ENCODE measurements around the gene IFFO2. TPM values are rescaled to one million over a fixed set of nuclear protein-coding genes. Genes with fewer than 3 reads are reported as not detected.
A peak's percentile ranks its signal among the peaks of the same experiment; 100 is the strongest.

Gene IFFO2
- total and polyA plus RNA-seq, 4 donors, result 7.6 to 18.9 (median 8.3) TPM

DNA sequence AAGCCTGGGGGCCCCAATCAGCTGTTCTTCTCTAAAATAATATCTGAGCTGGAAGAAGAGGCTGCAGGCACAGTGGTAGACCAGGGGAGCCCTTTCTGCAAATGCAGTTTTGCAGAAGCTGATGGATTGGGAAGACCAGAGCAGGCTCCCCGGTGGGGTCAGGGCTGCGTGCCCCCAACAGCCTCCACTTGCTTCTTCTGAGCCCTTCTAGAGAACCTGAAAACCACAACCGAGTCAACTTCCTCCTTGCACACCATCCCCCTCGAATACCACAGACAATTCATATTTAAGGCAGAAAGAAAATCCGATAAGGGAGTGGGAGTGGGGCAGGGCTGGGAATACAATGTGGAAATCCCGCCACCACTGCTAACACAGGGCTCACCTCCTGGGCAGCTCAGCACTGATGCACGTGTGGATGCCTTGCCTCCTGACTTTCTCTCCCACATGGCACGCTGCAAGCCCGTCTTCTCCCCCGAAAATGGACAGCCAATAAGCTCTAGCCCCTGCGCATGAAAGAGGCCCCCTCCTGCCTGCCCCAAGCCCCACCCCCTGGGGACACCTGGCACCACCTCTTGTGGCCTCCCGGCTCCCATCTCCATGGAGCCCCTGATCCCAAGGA, 28.7 kb downstream of the IFFO2 start:
- Histone ChIP-seq H3K4me3 (no peak overlapping the region), H3K4me1 (ENCODE audit: control insufficient read depth in 5 of 5, insufficient read depth in 5 of 5, low read length in 5 of 5) (peaks cover 3 to 54% (median 36%) of the 10 kb centered on the region in 5 donors), H3K27me3 (ENCODE audit: control insufficient read depth in 3 of 3, insufficient read depth in 3 of 3, low read length in 2 of 3) (no peaks in the 10 kb centered on the region), H3K9ac (ENCODE audit: insufficient read depth in 1 of 2, low read length in 2 of 2) (no peak overlapping the region), H3K36me3 (ENCODE audit: control insufficient read depth in 4 of 4, insufficient read depth in 4 of 4, low read length in 4 of 4) (no peaks in the 10 kb centered on the region), H3K27ac (ENCODE audit: low read depth in 1 of 2, low read length in 1 of 2) (peak overlapping the region; percentile 63 to 84), H3K9me3 (ENCODE audit: control insufficient read depth in 4 of 4, insufficient read depth in 3 of 4, low read length in 3 of 4) (no peaks in the 10 kb centered on the region)
- TF ChIP-seq, protein P1, sequence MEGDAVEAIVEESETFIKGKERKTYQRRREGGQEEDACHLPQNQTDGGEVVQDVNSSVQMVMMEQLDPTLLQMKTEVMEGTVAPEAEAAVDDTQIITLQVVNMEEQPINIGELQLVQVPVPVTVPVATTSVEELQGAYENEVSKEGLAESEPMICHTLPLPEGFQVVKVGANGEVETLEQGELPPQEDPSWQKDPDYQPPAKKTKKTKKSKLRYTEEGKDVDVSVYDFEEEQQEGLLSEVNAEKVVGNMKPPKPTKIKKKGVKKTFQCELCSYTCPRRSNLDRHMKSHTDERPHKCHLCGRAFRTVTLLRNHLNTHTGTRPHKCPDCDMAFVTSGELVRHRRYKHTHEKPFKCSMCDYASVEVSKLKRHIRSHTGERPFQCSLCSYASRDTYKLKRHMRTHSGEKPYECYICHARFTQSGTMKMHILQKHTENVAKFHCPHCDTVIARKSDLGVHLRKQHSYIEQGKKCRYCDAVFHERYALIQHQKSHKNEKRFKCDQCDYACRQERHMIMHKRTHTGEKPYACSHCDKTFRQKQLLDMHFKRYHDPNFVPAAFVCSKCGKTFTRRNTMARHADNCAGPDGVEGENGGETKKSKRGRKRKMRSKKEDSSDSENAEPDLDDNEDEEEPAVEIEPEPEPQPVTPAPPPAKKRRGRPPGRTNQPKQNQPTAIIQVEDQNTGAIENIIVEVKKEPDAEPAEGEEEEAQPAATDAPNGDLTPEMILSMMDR (IDR thresholded peaks at IDR 0.05; ENCODE audit: control extremely low read depth, extremely low read depth), result no peak
- WGBS, 2 donors, result 10 to 42% methylated on average over 12 of the region's 12 CpGs
- ATAC-seq (ENCODE audit: insufficient read depth, low FRiP score) (no peak), DNase-seq (no peak)

DNA sequence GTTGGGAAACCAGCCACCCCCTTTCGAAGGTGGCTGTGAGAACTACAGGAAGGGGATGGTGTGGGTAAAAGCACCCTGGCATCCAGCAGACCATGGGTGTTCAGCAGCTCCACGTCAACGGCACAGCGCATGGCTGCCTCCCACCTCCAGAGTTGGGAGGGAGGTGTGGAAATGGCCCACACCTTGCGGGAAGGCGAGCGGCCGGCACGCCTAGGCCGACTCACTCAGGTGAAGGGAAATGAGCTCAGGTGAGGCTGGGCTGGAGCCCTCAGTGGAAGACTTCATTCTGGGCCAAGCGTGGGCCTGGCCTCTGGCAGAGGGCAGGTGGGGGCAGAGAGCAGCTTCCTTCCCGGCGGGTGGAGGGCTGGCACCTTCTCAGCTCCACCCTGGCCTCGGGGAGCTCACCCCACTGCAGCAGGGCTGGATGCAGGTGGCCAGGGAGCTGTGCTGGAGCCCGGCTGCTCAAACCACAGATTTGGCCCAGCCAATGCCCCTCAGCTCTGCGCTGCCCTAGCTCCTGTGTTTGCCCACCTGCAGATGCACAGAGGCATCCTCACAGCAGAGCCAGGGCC, 29.3 kb downstream of the IFFO2 start:
- H3K27me3 ChIP-seq (ENCODE audit: control insufficient read depth in 3 of 3, insufficient read depth in 3 of 3, low read length in 2 of 3), result no peaks in the 10 kb centered on the region
- TF ChIP-seq, protein P1 (IDR thresholded peaks at IDR 0.05; ENCODE audit: control extremely low read depth, extremely low read depth), result no peak
- H3K36me3 ChIP-seq (ENCODE audit: control insufficient read depth in 4 of 4, insufficient read depth in 4 of 4, low read length in 4 of 4), result no peaks in the 10 kb centered on the region
- H3K9ac ChIP-seq (ENCODE audit: insufficient read depth in 1 of 2, low read length in 2 of 2), result peak overlapping the region in 1 of 2 donors; percentile 26
- peak overlapping the region; percentile 63 to 84 for H3K27ac ChIP-seq (ENCODE audit: low read depth in 1 of 2, low read length in 1 of 2)
- peaks cover 3 to 54% (median 38%) of the 10 kb centered on the region in 5 donors for H3K4me1 ChIP-seq (ENCODE audit: control insufficient read depth in 5 of 5, insufficient read depth in 5 of 5, low read length in 5 of 5)
- DNase-seq, result no peak
- WGBS, 2 donors, result 30 to 53% methylated on average over 16 of the region's 16 CpGs
- no peak overlapping the region for H3K4me3 ChIP-seq
- peak; percentile 6 for ATAC-seq (ENCODE audit: insufficient read depth, low FRiP score)
- H3K9me3 ChIP-seq (ENCODE audit: control insufficient read depth in 4 of 4, insufficient read depth in 3 of 4, low read length in 3 of 4), result no peaks in the 10 kb centered on the region

DNA sequence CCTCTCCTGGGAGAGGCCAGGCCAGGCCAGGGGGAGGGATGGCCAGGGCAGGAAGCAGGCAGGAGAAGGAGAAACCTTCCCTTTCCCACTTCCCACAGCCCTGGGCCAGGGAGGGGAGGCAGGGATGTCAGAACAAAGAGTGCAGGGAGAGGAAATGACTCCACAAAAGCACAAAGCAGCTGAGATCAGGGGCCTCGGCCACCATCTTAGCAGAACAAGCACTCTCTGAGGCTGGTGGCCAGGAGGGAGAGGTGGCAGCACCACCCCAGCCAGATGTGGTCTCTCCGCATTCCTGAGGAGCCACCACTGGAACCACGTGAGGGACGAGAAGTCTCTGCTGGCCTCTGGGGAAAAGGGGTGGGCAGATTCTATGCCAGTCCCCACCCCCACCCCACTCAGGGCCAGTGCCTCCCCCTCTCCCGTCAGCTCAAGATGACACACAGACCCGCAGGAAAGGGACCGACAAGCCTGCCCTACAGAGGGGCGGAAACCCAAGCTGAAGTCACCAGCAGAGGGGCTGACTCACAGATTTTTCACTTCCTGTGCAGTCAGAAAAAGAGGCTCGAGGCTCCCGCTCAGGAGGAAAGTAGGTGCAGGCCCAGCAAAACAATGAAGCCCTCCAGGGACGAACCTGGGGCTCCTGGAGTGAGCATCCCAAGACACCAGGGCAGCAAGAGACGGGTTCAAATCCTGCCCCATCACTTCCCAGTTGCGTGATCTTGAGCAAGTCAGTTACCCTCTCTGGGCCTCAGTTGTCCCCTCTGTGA, 30.0 kb downstream of the IFFO2 start:
- TF ChIP-seq, protein P1 (IDR thresholded peaks at IDR 0.05; ENCODE audit: control extremely low read depth, extremely low read depth), result no peak
- Histone ChIP-seq H3K27ac (ENCODE audit: low read depth in 1 of 2, low read length in 1 of 2) (peak overlapping the region; percentile 81 to 84), H3K36me3 (ENCODE audit: control insufficient read depth in 4 of 4, insufficient read depth in 4 of 4, low read length in 4 of 4) (no peaks in the 10 kb centered on the region), H3K27me3 (ENCODE audit: control insufficient read depth in 3 of 3, insufficient read depth in 3 of 3, low read length in 2 of 3) (no peaks in the 10 kb centered on the region), H3K9ac (ENCODE audit: insufficient read depth in 1 of 2, low read length in 2 of 2) (peak overlapping the region in 1 of 2 donors; percentile 38), H3K9me3 (ENCODE audit: control insufficient read depth in 4 of 4, insufficient read depth in 3 of 4, low read length in 3 of 4) (no peaks in the 10 kb centered on the region), H3K4me3 (no peak overlapping the region), H3K4me1 (ENCODE audit: control insufficient read depth in 5 of 5, insufficient read depth in 5 of 5, low read length in 5 of 5) (peaks cover 3 to 55% (median 37%) of the 10 kb centered on the region in 5 donors)
- peak; percentile 59 to 72 (median 62) for DNase-seq
- WGBS, 2 donors, result 8 to 27% methylated on average over 13 of the region's 13 CpGs
- ATAC-seq (ENCODE audit: insufficient read depth, low FRiP score), result peak; percentile 71

Measured in lung (tissue), 12 donors.